ENCODE results near the gene PTPRT.

Gene PTPRT

GRCh38 chr20:43016257-43016656 is 173.4 kb downstream of the PTPRT start:
- Histone ChIP-seq H3K9me2 (replicated peaks; ENCODE audit: insufficient read depth, low read length) (no peaks in the 10 kb centered on the region), H3F3A (ENCODE audit: insufficient read depth) (no peaks in the 10 kb centered on the region), H3K4me3 (ENCODE audit: insufficient read depth, low read length, poor library complexity, severe bottlenecking) (no peak overlapping the region), H4K20me1 (ENCODE audit: low read depth, low read length) (no peaks in the 10 kb centered on the region), H3K36me3 (ENCODE audit: low read length) (no peaks in the 10 kb centered on the region), H3K27ac (ENCODE audit: low read depth, low read length) (no peak overlapping the region), H3K4me2 (ENCODE audit: low read depth, low read length, poor library complexity, severe bottlenecking) (no peak overlapping the region), H3K9ac (ENCODE audit: low read length) (no peak overlapping the region), H2AFZ (ENCODE audit: low read depth, low read length, severe bottlenecking) (no peak overlapping the region), H3K9me3 (ENCODE audit: insufficient read depth, low read length) (no peaks in the 10 kb centered on the region), H3K79me2 (ENCODE audit: insufficient read depth, low read length) (no peaks in the 10 kb centered on the region), H3K27me3 (ENCODE audit: low read length) (no peaks in the 10 kb centered on the region)
- TF ChIP-seq, protein P1, sequence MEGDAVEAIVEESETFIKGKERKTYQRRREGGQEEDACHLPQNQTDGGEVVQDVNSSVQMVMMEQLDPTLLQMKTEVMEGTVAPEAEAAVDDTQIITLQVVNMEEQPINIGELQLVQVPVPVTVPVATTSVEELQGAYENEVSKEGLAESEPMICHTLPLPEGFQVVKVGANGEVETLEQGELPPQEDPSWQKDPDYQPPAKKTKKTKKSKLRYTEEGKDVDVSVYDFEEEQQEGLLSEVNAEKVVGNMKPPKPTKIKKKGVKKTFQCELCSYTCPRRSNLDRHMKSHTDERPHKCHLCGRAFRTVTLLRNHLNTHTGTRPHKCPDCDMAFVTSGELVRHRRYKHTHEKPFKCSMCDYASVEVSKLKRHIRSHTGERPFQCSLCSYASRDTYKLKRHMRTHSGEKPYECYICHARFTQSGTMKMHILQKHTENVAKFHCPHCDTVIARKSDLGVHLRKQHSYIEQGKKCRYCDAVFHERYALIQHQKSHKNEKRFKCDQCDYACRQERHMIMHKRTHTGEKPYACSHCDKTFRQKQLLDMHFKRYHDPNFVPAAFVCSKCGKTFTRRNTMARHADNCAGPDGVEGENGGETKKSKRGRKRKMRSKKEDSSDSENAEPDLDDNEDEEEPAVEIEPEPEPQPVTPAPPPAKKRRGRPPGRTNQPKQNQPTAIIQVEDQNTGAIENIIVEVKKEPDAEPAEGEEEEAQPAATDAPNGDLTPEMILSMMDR (IDR thresholded peaks at IDR 0.05; ENCODE audit: insufficient read depth, low read length, poor library complexity, severe bottlenecking) = no peak
- no peak for TF ChIP-seq EZH2phosphoT487 (conservative IDR thresholded peaks at IDR 0.05; ENCODE audit: low read length)

- Histone ChIP-seq H2AFZ (ENCODE audit: low read depth, low read length, severe bottlenecking) (no peak overlapping the region), H3K9me3 (ENCODE audit: insufficient read depth, low read length) (no peaks in the 10 kb centered on the region), H3K27me3 (ENCODE audit: low read length) (no peaks in the 10 kb centered on the region), H3K4me2 (ENCODE audit: low read depth, low read length, poor library complexity, severe bottlenecking) (no peak overlapping the region), H3F3A (ENCODE audit: insufficient read depth) (no peaks in the 10 kb centered on the region), H4K20me1 (ENCODE audit: low read depth, low read length) (no peaks in the 10 kb centered on the region), H3K36me3 (ENCODE audit: low read length) (no peaks in the 10 kb centered on the region), H3K9me2 (replicated peaks; ENCODE audit: insufficient read depth, low read length) (no peaks in the 10 kb centered on the region), H3K9ac (ENCODE audit: low read length) (no peak overlapping the region), H3K27ac (ENCODE audit: low read depth, low read length) (no peak overlapping the region), H3K4me3 (ENCODE audit: insufficient read depth, low read length, poor library complexity, severe bottlenecking) (no peak overlapping the region), H3K79me2 (ENCODE audit: insufficient read depth, low read length) (no peaks in the 10 kb centered on the region)
- TF ChIP-seq EZH2phosphoT487 (conservative IDR thresholded peaks at IDR 0.05; ENCODE audit: low read length) = no peak
- TF ChIP-seq, protein P1 (IDR thresholded peaks at IDR 0.05; ENCODE audit: insufficient read depth, low read length, poor library complexity, severe bottlenecking) = no peak
Measured at GRCh38 chr20:43015566-43015965, 174.1 kb downstream of the PTPRT start.

DNA sequence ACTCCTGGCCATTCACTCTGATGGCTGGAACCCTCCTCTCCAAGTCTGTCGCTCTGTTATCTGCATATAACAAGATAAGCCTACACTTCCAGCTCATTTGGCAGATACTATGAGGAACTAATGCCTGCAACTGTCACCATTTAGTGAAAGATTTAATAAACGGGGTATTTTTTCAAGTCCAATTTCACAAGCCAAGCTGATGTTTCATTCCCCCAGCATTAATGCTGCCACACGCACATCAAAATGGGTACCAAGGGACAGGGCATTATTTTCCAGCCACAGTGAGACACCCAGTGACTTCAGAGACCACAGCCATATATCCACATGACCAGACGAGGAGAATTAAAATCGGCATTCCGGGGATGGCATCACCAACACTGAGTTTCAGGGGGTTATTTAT is 175.5 kb downstream of the PTPRT start:
- Histone ChIP-seq H3K9ac (ENCODE audit: low read length) (no peak overlapping the region), H3K27ac (ENCODE audit: low read depth, low read length) (no peak overlapping the region), H3K79me2 (ENCODE audit: insufficient read depth, low read length) (no peaks in the 10 kb centered on the region), H2AFZ (ENCODE audit: low read depth, low read length, severe bottlenecking) (no peak overlapping the region), H3K27me3 (ENCODE audit: low read length) (no peaks in the 10 kb centered on the region), H3K9me3 (ENCODE audit: insufficient read depth, low read length) (no peaks in the 10 kb centered on the region), H4K20me1 (ENCODE audit: low read depth, low read length) (no peaks in the 10 kb centered on the region), H3K4me3 (ENCODE audit: insufficient read depth, low read length, poor library complexity, severe bottlenecking) (no peak overlapping the region), H3K36me3 (ENCODE audit: low read length) (no peaks in the 10 kb centered on the region), H3F3A (ENCODE audit: insufficient read depth) (no peaks in the 10 kb centered on the region), H3K9me2 (replicated peaks; ENCODE audit: insufficient read depth, low read length) (no peaks in the 10 kb centered on the region), H3K4me2 (ENCODE audit: low read depth, low read length, poor library complexity, severe bottlenecking) (no peak overlapping the region)
- TF ChIP-seq EZH2phosphoT487 (conservative IDR thresholded peaks at IDR 0.05; ENCODE audit: low read length) = no peak
- TF ChIP-seq, protein P1 (IDR thresholded peaks at IDR 0.05; ENCODE audit: insufficient read depth, low read length, poor library complexity, severe bottlenecking) = no peak

Data from SU-DHL-6 (cell line).